ENCODE results near the gene NHS. TPM values are rescaled to one million over a fixed set of nuclear protein-coding genes. Genes with fewer than 3 reads are reported as not detected.
A peak's percentile ranks its signal among the peaks of the same experiment; 100 is the strongest.

NHS gene
- total and polyA plus RNA-seq, 2 of the 4 experiments (the other 2 are of a cell fraction), result 0.36 to 0.90 TPM

DNA sequence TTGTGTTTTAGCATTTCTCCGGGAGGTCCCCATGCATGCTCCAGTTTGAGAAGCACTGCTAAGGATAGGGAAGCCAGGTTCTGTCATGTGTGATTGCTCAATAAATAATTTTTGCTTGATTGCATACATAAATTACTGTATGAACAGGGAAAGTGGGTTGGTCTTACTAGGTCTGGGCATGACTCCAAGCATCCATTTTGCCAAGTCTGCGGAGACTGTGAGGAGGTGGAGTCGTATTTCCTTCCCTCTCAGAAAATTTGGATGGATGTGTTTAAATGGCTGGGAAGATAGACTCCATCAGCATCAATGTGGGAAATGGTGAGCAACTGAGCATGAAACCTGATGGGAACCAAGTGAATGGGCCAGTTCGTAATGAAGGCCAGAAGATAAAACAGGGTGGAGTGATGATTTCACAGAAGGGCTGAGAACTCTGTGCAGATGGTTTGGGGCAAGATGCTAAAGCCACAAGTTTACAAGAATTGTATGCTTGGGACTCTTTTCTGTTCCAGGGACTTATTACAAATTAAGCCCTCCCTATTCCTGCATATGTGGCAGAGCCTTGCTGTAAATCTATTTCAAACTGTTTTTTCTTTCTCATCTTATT, 84.1 kb downstream of the NHS start:
- intact Hi-C loops (cut with micrococcal nuclease) (no loop called here), dilution Hi-C loops (cut with HindIII; ENCODE audit: low sequenced_read_pairs, unreplicated experiment) (no loop called here), in situ Hi-C loops (cut with MboI; ENCODE audit: low sequenced_read_pairs) (no loop called here)
- Histone ChIP-seq H2BK5ac (ENCODE audit: low read depth, low read length, poor library complexity, severe bottlenecking) (no peak overlapping the region), H3K9ac (ENCODE audit: low read depth, low read length) (no peak overlapping the region), H3K9me1 (ENCODE audit: insufficient read depth, low read length) (no peaks in the 10 kb centered on the region), H2AK9ac (replicated peaks; ENCODE audit: low read depth, low read length, poor library complexity) (no peak overlapping the region), H3K56ac (ENCODE audit: extremely low read depth, insufficient read depth, low read length) (no peak overlapping the region), H3K4me1 (ENCODE audit: control insufficient read depth, insufficient read depth, low read length) (no peaks in the 10 kb centered on the region; the same call in 1 of the 2 replicates), H4K8ac (ENCODE audit: low read depth in 2 of 2, low read length in 2 of 2) (no peak overlapping the region), H2BK20ac (ENCODE audit: low read depth, low read length) (no peak overlapping the region), H2AK5ac (ENCODE audit: low read depth, low read length) (no peak overlapping the region), H2BK120ac (ENCODE audit: low read depth, low read length) (no peak overlapping the region), H3K9me3 (ENCODE audit: control insufficient read depth, insufficient read depth, low read length) (no peaks in the 10 kb centered on the region), H3K4me2 (ENCODE audit: low read depth, low read length) (no peak overlapping the region), H4K91ac (ENCODE audit: insufficient read depth, low read depth, low read length) (no peak overlapping the region), H3K4ac (ENCODE audit: low read depth, low read length) (no peak overlapping the region), H3K4me3 (ENCODE audit: insufficient read depth, low read depth, low read length) (no peak overlapping the region), H2BK15ac (ENCODE audit: low read depth, low read length) (no peak overlapping the region), H4K5ac (ENCODE audit: low read depth, low read length) (no peak overlapping the region), H3K14ac (replicated peaks; ENCODE audit: low read depth, low read length) (no peak overlapping the region), H3K18ac (ENCODE audit: low read depth, low read length) (no peak overlapping the region), H4K20me1 (ENCODE audit: insufficient read depth, low read length) (no peaks in the 10 kb centered on the region), H3K23ac (ENCODE audit: low read depth, low read length) (no peak overlapping the region), H3K36me3 (ENCODE audit: control insufficient read depth, insufficient read depth, low read length) (no peaks in the 10 kb centered on the region), H3K27ac (ENCODE audit: insufficient read depth, low read length) (no peak overlapping the region), H3K79me1 (ENCODE audit: low read depth in 1 of 2, low read length in 2 of 2) (no peaks in the 10 kb centered on the region), H3K27me3 (ENCODE audit: control insufficient read depth, insufficient read depth, low read length) (peaks cover 2% of the 10 kb centered on the region), H2AFZ (replicated peaks; ENCODE audit: low read length, poor library complexity) (no peak overlapping the region)
- ATAC-seq (ENCODE audit: low read depth) (peak; percentile 75), DNase-seq (peak; percentile 61)
- no TSS peak for BruUV-seq (replicated peaks)
- TF ChIP-seq MAZ (IDR thresholded peaks at IDR 0.05; ENCODE audit: borderline replicate concordance, low read depth, low read length), result no peak
- TF ChIP-seq CEBPB (IDR thresholded peaks at IDR 0.05; ENCODE audit: low read depth, low read length), result peak; percentile 42; the same call in 1 of the 2 replicates
- ChIA-PET POLR2A (ENCODE audit: unreplicated experiment) (no interaction called here), CTCF (interaction anchor here (0.6 to 1.9 kb wide), 2 partner anchors 9 to 34 kb away, joined by 5 read pairs; no protein-coding TSS in a partner anchor)
- WGBS, 2 experiments (ENCODE audit: extremely low coverage in 2 of 2, insufficient read length in 1 of 2), result no CpG with 5 or more reads among the region's 4 CpGs
